Stimulated activated naive CD8-positive, alpha-beta T cell treated with anti-CD3 and anti-CD28 coated beads, Interleukin-15, amount 100 ng/mL, for 72 hours (primary cell): ENCODE results near the gene SPATS2.

Source experiments
- ATAC-seq: fragments of 150-1000 bp; cut with Tn5 transposase; 2 replicates; pipeline ENCODE4 v1.10.0; 2021; ENCODE audit warnings: mild to moderate bottlenecking, moderate library complexity
- DNase-seq, 2 donors: peaks; one replicate each; pipeline ENCODE4 v3.0.0; 2021 to 2022
- H3K27ac Mint-ChIP-seq, 2 donors: one replicate each; pipeline ENCODE4 v1.8.0; 2022; ENCODE audit warnings: mild to moderate bottlenecking in 2 of 2, mixed read lengths in 2 of 2, moderate library complexity in 2 of 2
- H3K27me3 Mint-ChIP-seq: one replicate; pipeline ENCODE4 v1.8.0; 2022; ENCODE audit warnings: mixed read lengths
- H3K4me1 Mint-ChIP-seq: one replicate; pipeline ENCODE4 v1.8.0; 2022; ENCODE audit warnings: mild to moderate bottlenecking, mixed read lengths
- H3K4me3 Mint-ChIP-seq, 2 donors: one replicate each; pipeline ENCODE4 v1.8.0; 2022; ENCODE audit warnings: mild to moderate bottlenecking in 2 of 2, mixed read lengths in 2 of 2, moderate library complexity in 1 of 2
- H3K9me3 Mint-ChIP-seq, 2 donors: one replicate each; pipeline ENCODE4 v1.8.0; 2022; ENCODE audit warnings: mixed read lengths in 2 of 2

The SPATS2 gene

DNA sequence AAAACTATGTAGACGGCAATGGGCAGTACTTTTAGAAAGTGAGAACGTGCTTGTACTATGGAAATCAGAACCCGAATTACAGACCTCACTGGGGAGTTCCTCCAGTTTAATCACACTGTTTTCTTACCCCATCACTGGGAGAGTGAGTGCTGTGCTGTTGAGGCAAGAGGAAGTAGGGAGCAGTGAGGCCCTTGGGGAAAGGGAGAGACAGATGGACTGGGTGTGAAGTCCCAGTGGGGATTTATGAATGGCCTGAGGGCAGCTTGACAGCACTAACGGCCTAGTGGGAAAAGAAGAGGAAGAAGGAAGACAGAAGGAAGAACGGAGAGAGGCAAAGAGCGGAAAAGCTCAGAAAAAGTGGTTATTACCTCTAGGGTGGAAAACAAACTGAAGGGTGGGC lies 195.0 kb downstream of the SPATS2 start:
- DNase-seq (no peak), ATAC-seq (no peak)
- Mint-ChIP-seq H3K27ac (peak overlapping the region in 1 of 2 donors; percentile 0), H3K9me3 (no peaks in the 10 kb centered on the region), H3K4me3 (no peak overlapping the region), H3K4me1 (peaks cover 65% of the 10 kb centered on the region), H3K27me3 (no peaks in the 10 kb centered on the region)

DNA sequence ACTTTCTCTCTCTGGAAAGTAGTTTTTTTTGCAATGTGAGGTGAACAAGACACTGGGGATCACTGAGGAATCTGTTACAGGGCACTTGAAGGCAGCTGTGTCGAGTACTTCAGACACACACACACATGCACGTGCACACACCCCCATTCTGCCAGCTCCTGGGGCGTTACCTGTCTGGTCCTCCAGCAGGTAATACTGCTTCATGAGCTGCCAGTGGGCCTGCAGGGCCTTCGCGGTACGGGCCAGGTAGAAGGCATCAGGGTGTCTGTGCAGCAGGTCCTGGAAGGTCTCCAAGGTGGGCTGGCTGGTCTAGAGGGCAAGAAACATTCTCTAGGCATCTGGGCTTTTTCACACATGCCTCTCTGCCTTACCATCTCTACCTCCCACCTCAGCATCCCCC lies 195.6 kb downstream of the SPATS2 start:
- Mint-ChIP-seq H3K27ac (no peak overlapping the region), H3K4me1 (peaks cover 69% of the 10 kb centered on the region)

DNA sequence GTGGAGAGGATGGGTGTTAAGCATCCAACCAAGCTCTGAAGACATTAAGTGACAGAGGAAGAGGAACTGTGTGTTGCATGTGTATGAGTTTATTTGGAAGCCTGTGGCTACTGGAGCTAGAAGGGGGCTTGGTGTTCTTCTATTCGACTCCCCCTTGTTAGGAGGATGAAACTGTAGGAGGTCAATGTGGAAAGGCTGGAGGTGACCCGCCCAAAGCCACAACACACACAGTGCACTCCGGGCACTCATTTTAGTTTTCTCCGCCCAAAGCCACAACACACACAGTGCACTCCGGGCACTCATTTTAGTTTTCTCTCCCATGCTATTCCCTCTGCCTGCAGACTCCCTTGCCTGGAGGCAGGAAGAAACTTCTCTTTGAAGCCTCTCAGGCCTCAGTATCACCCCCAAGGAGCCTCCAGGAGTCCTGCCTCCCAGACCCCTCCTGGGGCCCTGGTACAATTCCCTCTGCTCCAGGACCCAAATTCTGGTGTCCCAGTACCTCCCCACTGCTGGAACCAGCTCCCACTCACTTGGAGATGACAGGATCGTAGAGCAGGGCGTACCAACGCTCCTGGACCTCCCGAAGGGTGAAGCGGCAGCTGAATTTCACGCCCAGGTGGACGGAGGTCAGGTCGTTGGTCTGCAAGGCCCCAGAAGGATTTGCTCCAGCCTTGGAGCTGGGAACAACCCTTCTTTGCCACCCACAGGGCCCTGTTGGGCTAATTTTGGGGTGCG lies 196.9 kb downstream of the SPATS2 start:
- DNase-seq (no peak), ATAC-seq (no peak)
- no peak overlapping the region for H3K4me3 Mint-ChIP-seq
- H3K9me3 Mint-ChIP-seq, result no peaks in the 10 kb centered on the region
- peak overlapping the region in 1 of 2 donors; percentile 45 for H3K27ac Mint-ChIP-seq
- peaks cover 73% of the 10 kb centered on the region for H3K4me1 Mint-ChIP-seq
- no peaks in the 10 kb centered on the region for H3K27me3 Mint-ChIP-seq

More for the DNA sequence above, 195.6 kb downstream of the SPATS2 start:
- H3K9me3 Mint-ChIP-seq, result no peaks in the 10 kb centered on the region
- H3K27me3 Mint-ChIP-seq, result no peaks in the 10 kb centered on the region
- H3K4me3 Mint-ChIP-seq, result no peak overlapping the region
- ATAC-seq (no peak), DNase-seq (no peak)

GRCh38 chr12:49564686-49565405 lies 197.6 kb downstream of the SPATS2 start:
- DNase-seq, result no peak
- Mint-ChIP-seq H3K4me1 (peaks cover 76% of the 10 kb centered on the region), H3K27me3 (no peaks in the 10 kb centered on the region), H3K27ac (peak overlapping the region in 1 of 2 donors; percentile 57), H3K9me3 (no peaks in the 10 kb centered on the region), H3K4me3 (peak overlapping the region in 1 of 2 donors; percentile 32)
- no peak for ATAC-seq

DNA sequence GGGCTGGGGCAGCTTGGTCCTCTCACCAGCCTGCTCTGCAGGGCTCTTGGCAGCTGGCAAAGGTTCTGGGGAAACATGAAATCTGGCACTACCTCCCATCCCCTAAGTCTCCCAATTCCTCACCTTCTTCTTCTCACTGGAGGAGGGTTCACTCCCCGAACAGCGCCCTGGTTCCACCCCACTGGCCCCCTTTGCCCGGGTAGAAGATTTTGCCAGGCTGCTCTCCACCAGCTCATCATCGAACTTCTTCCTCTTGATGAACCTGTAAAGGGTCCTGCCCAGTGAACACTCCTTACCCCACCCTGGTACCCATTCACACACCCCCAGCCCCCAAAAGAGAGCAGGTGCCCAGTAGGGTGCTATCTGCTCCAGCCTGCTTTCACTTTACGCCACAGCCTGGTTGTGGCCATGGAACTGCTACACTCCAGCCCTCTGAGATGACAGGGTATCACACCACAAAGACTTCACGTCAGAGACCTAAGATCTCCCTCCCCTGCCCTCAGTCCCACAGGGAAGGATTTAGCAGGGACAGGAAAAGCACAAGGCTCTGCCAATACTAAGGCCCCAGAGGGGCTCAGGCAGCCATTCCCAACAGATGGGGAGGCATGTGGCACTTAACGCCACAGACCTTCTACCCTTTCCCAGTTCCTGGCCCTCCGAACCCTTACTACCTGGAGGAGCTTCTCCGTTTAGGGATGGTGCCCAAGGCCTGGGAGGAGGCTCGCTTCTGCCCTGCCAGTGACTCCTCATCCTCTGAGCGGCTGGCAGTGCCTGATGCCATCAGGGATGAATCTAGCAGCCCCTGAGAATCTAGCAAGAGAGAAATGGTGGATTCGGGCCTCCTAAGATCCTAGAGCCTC lies 198.4 kb downstream of the SPATS2 start:
- Mint-ChIP-seq H3K27ac (peak overlapping the region; percentile 24 to 91), H3K27me3 (no peaks in the 10 kb centered on the region), H3K4me3 (peak overlapping the region; percentile 27 to 32), H3K9me3 (no peaks in the 10 kb centered on the region), H3K4me1 (peaks cover 78% of the 10 kb centered on the region)
- ATAC-seq (no peak), DNase-seq (no peak)

GRCh38 chr12:49566361-49566760 lies 199.1 kb downstream of the SPATS2 start:
- no peak overlapping the region for H3K27ac Mint-ChIP-seq
- H3K9me3 Mint-ChIP-seq, result no peaks in the 10 kb centered on the region
- DNase-seq (no peak), ATAC-seq (no peak)
- no peaks in the 10 kb centered on the region for H3K27me3 Mint-ChIP-seq
- H3K4me3 Mint-ChIP-seq, result peak overlapping the region; percentile 7 to 34
- H3K4me1 Mint-ChIP-seq, result peaks cover 78% of the 10 kb centered on the region

DNA sequence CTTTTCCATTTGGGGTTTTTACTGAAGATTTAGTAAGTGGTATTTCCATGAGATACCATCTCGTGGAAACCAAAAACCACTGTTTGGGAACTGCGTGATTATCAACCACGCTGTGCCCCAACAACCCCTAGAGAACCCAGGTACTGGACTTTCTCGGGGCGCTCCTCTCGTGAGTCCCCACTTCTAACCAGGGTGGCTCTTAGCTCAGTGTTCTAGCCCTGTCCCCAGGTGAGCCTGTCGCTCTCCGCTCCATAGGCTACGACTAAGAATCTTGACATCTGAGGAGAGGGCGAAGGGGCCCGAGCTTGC lies 200.0 kb downstream of the SPATS2 start:
- DNase-seq, result no peak

DNA sequence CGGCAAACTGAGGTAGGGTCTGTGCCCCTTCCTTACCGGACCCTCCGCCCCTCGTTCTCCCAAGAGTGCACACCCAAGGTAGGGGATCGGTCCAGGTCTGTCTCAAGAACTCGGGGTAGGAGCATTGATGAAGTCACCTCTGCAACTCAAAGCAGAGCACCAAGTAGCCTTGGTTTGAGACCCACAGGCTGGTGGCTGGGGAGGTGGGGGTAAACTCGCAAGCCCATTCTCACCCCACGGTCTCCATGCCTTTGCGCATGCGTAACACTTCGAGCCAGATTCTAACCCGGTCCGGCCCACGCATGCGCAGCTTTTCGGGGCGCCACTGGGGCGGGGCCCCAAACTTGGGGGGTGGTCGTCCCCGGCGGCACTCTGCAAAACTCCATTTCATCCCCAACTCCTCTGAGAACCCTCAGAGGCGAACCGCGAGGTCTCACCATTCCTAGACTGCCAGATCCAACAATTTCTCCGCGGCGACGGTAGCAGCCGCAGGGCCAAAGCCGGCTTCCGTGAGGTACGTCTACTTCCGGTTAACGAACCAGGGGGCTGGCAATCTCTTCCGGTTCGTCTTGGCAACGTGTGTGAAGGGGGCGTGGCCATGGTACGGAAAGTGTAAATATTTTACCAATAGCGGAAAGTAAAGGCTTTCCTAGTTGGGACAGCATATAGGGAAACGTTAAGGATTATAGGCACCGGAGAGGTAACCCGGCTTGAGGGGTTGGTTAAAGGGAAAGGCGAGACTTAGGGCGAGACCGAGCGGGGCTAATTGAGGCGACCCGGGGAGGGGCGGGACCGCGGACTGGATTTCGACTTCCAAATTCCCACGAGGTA lies 200.6 kb downstream of the SPATS2 start, which contains the start of gene MCRS1:
Gene MCRS1, minus strand, starts transcription at position 532 of the 831 bp plus-strand sequence. CDS start 1,411 bp downstream, outside the sequence.
- Mint-ChIP-seq H3K27me3 (no peaks in the 10 kb centered on the region), H3K9me3 (no peaks in the 10 kb centered on the region), H3K27ac (peak within 1 kb of the TSS; percentile 99), H3K4me3 (peak within 1 kb of the TSS; percentile 99 to 100), H3K4me1 (peaks cover 74% of the 10 kb centered on the region)
- DNase-seq (peak; percentile 85 to 88), ATAC-seq (peak; percentile 94)

More for the DNA sequence above, 200.0 kb downstream of the SPATS2 start:
- H3K4me1 Mint-ChIP-seq, result peaks cover 76% of the 10 kb centered on the region
- H3K27ac Mint-ChIP-seq, result peak overlapping the region; percentile 99
- H3K9me3 Mint-ChIP-seq, result no peaks in the 10 kb centered on the region
- peak overlapping the region; percentile 99 to 100 for H3K4me3 Mint-ChIP-seq
- peak; percentile 41 for ATAC-seq
- no peaks in the 10 kb centered on the region for H3K27me3 Mint-ChIP-seq

GRCh38 chr12:49568442-49569162 lies 201.3 kb downstream of the SPATS2 start:
- DNase-seq, result no peak
- Mint-ChIP-seq H3K4me1 (peaks cover 74% of the 10 kb centered on the region), H3K4me3 (peak overlapping the region; percentile 99 to 100), H3K27me3 (no peaks in the 10 kb centered on the region), H3K27ac (peak overlapping the region; percentile 99), H3K9me3 (no peaks in the 10 kb centered on the region)
- peak; percentile 55 for ATAC-seq
